Epithelial cell of proximal tubule (primary cell): ENCODE results near the gene C9orf50. TPM values are rescaled to one million over a fixed set of nuclear protein-coding genes. Genes with fewer than 3 reads are reported as not detected.

Experiments
- DNase-seq: peaks from one replicate; pipeline ENCODE4 v3.0.0-alpha.2; 2011; ENCODE audit warnings: low read depth
- H3K4me3 ChIP-seq: 2 replicates; pipeline ENCODE4 v1.5.1; 2011; ENCODE audit warnings: low read depth, mild to moderate bottlenecking, low read length
- total RNA-seq: library from RNA; depleted of rRNA; stranded (reverse); fragments of >200 nt; gene quantifications from 2 replicates; pipeline ENCODE4 v1.2.3, GENCODE V29; 2015
- TF ChIP-seq, protein P1 (sequence below): conservative IDR thresholded peaks from 2 replicates; pipeline ENCODE4 v1.5.1; 2012; ENCODE audit warnings: low read depth, mild to moderate bottlenecking, low read length

C9orf50 gene
- total RNA-seq, 1 donor from 2014 or later, result 0.69 TPM

DNA sequence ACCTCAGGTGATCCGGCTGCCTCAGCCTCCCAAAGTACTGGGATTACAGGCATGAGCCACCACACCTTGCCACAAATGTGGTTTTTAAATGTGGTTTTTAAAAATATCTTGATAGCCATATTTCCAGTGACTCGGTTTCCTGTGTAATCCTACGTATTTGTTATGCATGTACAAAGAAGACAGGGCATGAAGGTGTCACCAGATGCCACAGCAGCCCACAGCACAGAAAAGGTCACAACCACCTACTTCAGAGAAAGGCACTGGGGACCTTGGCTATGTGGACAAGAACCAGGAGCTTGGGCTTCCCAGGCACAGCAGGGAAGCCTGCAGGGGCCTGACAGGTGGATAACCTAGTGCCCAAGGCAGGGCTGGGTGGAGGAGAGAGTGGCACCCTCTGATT is 38.0 kb downstream of the C9orf50 start:
- no peak overlapping the region for H3K4me3 ChIP-seq
- DNase-seq, result no peak
- TF ChIP-seq, protein P1, sequence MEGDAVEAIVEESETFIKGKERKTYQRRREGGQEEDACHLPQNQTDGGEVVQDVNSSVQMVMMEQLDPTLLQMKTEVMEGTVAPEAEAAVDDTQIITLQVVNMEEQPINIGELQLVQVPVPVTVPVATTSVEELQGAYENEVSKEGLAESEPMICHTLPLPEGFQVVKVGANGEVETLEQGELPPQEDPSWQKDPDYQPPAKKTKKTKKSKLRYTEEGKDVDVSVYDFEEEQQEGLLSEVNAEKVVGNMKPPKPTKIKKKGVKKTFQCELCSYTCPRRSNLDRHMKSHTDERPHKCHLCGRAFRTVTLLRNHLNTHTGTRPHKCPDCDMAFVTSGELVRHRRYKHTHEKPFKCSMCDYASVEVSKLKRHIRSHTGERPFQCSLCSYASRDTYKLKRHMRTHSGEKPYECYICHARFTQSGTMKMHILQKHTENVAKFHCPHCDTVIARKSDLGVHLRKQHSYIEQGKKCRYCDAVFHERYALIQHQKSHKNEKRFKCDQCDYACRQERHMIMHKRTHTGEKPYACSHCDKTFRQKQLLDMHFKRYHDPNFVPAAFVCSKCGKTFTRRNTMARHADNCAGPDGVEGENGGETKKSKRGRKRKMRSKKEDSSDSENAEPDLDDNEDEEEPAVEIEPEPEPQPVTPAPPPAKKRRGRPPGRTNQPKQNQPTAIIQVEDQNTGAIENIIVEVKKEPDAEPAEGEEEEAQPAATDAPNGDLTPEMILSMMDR, result no peak

DNA sequence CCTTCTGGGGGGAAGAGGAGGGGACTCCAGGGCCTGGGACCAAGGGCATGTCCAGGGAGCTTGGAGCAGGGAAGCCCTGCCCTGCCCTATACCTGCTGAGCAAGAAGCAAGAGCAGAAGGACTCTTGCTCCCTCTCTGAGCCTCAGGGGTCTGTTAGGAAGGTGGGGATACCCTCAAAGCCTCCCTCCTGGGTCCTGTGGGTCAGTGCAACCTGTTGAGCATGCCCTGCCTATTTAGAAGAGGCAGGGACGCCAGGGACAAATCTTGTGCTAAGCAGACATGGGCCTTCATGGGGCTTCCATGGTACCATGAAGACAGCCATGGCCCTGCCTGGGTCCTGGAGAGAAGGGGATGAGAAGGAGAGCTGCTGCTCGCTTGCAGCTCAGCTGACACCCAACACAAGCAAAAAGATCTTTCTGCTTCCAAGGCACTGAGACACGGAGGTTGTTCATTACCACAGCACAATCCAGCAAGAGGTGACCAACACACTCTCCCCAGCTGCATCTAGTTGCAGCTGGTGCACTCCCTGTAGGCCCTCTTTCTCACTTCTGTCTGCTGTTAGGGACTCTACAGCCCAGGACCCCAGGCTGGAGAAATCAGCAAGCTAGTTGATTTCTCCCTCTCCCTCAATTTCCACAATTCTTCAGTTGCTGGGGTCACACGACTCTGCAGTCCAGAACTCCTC is 39.3 kb downstream of the C9orf50 start:
- no peak for DNase-seq
- no peak overlapping the region for H3K4me3 ChIP-seq
- TF ChIP-seq, protein P1, result no peak

DNA sequence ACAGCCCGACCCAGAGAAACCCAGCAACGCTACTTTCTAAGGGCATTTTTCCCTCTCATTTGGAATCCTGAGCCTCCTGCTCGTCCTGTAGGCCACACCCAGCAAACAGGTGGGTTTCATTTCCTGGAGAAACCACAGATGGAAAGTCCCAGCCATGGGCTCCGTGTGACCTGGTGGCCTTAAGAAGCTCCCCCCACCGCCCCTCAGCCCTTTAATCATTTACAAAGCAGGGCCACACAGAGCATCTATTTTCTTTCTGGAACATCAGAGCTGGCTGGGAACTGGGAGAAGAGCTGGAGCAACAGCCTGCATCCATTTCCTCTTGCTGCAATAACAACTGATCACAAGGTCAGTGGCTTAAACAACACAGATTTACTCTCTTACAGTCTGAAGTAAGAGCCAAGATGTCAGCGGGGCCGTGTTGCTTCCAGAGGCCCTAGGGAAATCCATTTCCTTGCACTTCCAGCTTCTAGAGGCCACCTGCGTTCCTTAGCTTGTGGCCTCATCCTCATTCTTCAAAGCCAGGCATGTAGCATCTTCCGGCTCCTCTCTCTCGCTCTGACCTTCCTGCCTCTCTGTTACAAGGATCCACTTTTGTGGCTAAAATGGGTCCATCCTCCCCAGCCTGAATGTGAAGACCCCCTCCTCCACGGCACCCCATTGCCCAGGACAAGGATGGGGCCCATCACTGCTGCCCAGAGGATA is 40.5 kb downstream of the C9orf50 start:
- TF ChIP-seq, protein P1, result no peak
- H3K4me3 ChIP-seq, result no peak overlapping the region
- no peak for DNase-seq

DNA sequence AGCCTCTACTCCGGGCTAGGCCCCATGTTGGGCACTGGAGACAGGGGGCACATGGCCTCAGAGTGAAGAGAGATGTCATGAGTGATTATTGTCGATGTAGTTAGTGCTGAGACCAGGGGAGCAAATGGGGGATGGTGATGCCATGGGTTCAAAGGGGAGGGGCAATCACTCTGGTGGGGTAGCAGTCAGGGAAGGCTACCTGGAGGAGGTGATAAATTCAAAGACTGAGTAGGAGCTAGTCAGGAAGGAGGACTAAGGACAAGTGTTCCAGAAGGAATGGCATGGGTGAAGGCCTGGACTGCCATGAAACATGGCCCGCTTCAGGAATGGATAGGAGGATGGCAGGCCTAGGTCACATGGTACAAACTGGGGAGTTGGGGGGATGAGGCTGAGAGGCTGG is 41.6 kb downstream of the C9orf50 start:
- no peak overlapping the region for H3K4me3 ChIP-seq
- TF ChIP-seq, protein P1, result no peak
- DNase-seq, result no peak

DNA sequence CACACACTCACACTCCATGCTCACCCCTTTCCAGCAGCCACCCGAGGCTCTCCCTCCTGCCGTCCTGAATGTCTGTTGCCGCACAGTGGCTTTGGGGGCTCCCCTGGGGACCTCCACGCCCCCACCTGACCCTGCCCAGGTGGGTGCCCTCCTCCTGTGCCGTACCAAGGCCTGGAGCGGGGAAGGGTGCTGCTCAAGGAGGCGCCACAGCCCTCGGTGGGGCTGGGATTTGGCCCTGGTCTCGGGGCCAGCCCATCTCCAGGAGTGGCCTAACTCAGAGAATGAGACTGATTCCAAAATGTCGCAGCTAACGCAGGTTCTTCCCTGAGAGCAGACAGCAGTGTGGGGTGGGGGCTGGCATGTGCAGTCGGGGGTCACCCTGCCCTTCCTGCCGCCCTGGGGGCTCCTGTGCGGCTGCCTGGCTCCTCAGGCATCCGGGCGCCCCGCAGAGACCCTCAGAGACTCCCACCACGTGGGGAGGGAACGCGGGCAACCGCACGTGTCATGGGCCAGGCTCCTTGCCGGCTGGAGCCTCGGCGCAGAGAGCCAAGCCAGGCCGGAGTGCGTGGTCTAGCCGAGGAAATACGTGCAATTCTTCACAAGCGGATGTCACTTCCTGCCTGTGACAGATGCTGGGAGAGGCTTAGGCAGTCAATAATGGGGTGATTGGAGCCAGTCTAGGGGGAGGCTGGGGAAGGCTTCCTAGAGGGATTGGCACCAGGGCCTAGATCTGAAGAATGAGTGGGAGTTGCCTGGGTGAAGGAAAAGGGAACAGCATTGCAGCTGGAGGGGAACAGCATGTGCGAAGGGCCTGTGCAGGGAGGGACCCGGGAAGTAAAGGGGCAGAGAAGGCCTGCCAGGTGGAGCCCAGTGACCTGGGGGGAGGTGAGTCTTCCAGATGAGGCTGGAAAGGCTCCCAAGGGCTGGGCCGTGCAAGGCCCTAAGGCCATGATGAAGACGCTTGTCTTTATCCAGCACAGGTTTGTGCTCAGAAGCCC is 44.1 kb downstream of the C9orf50 start:
- no peak for DNase-seq
- TF ChIP-seq, protein P1, result no peak
- no peak overlapping the region for H3K4me3 ChIP-seq

DNA sequence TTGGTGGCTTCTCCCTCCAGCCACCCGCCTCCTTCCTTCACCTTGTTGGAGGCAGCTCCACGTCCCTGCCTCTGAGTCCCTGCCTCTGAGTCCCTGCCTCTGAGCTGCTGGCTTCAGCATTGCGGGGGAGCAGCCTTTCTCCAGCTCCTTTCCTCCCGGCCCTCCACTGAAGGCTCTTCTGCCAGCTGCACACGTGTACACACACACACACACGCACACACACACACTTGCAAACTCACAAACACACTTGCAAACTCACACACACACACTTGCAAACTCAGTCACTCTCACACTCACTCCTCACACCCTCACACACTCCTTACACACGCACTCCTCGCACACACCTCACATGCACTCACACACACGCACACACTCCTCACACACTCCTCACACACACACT is 45.1 kb downstream of the C9orf50 start:
- DNase-seq, result no peak
- no peak overlapping the region for H3K4me3 ChIP-seq
- TF ChIP-seq, protein P1, result no peak
